Astrocyte of the cerebellum (primary cell): ENCODE data around the gene CATSPERD.

Experiments
- DNase-seq: peaks from one replicate; pipeline ENCODE4 v3.0.0-alpha.2; 2011; ENCODE audit warnings: low read depth
- H3K4me3 ChIP-seq: 2 replicates; pipeline ENCODE4 v1.5.1; 2011; ENCODE audit warnings: mild to moderate bottlenecking, low read depth, low read length, moderate library complexity
- CTCF ChIP-seq: IDR thresholded peaks from 2 replicates; pipeline ENCODE4 v1.5.1; 2012; ENCODE audit warnings: low read length, low read depth, moderate library complexity, mild to moderate bottlenecking; ENCODE audit errors: missing control alignments
- in situ Hi-C: cut with HindIII; loops from 2 replicates; pipeline ENCODE4 v1.10.0; 2017; ENCODE audit warnings: low sequenced_read_pairs

The CATSPERD gene

GRCh38 chr19:5787409-5788182, 67.2 kb downstream of the CATSPERD start:
- no peak for DNase-seq
- no peak overlapping the region for H3K4me3 ChIP-seq
- in situ Hi-C loops: no loop called here
- TF ChIP-seq CTCF: no peak

- in situ Hi-C loops: no loop called here
- TF ChIP-seq CTCF: no peak
- no peak for DNase-seq
- H3K4me3 ChIP-seq: no peak overlapping the region
These were observed 68.0 kb downstream of the CATSPERD start for GRCh38 chr19:5788422-5788821.

GRCh38 chr19:5789351-5789761, 68.9 kb downstream of the CATSPERD start:
- TF ChIP-seq CTCF: no peak
- in situ Hi-C loops: no loop called here
- no peak overlapping the region for H3K4me3 ChIP-seq

GRCh38 chr19:5789886-5790558, 69.6 kb downstream of the CATSPERD start:
- peak overlapping the region; percentile 58 for H3K4me3 ChIP-seq
- in situ Hi-C loops: no loop called here
- no peak for DNase-seq
- no peak for TF ChIP-seq CTCF

More at GRCh38 chr19:5789351-5789761, 68.9 kb downstream of the CATSPERD start:
- DNase-seq: no peak

- TF ChIP-seq CTCF: no peak
- DNase-seq: peak; percentile 97
- H3K4me3 ChIP-seq: peak within 1 kb of the TSS; percentile 58
- in situ Hi-C loops: no loop called here
These were observed 70.4 kb downstream of the CATSPERD start, which contains the start of gene DUS3L for GRCh38 chr19:5790559-5791520. Gene DUS3L (minus strand): TSS chr19:5791163. CDS start chr19:5791141, 22 bp downstream.

GRCh38 chr19:5792224-5792623, 71.8 kb downstream of the CATSPERD start:
- in situ Hi-C loops: no loop called here
- TF ChIP-seq CTCF: no peak
- DNase-seq: no peak
- no peak overlapping the region for H3K4me3 ChIP-seq
